MCF 10A (cell line): ENCODE data around the gene CSF1R. TPM values are rescaled to one million over a fixed set of nuclear protein-coding genes. Genes with fewer than 3 reads are reported as not detected.

Experiments used
- BruUV-seq: library from RNA; stranded (reverse); fragments of 400-500 nt; replicated peaks from 2 replicates; lab custom pipeline; 2021; lab: Mats Ljungman, UMichigan
- CTCF ChIA-PET: fragments of 300-600 bp; sonication (Branson Sonifier 250); formaldehyde crosslinking; extraction: SDS; loops from one replicate; lab custom pipeline; 2021; ENCODE audit warnings: antibody characterized with exemption, inconsistent platforms; lab: Yijun Ruan, JAX
- POLR2A ChIA-PET: fragments of 300-600, 350-650 bp; sonication (Branson Sonifier 250); formaldehyde crosslinking; extraction: SDS; loops from one replicate; lab custom pipeline; 2020; ENCODE audit warnings: antibody characterized with exemption, inconsistent platforms; lab: Yijun Ruan, JAX
- DNase-seq: peaks from one replicate; pipeline ENCODE4 v3.0.0-alpha.2; 2018; ENCODE audit not compliant: unreplicated experiment
- H3K27ac Mint-ChIP-seq: one replicate; pipeline ENCODE4 v1.8.0; 2022; ENCODE audit warnings: mild to moderate bottlenecking, low read depth, mixed read lengths; ENCODE audit not compliant: unreplicated experiment
- H3K27me3 Mint-ChIP-seq: one replicate; pipeline ENCODE4 v1.8.0; 2022; ENCODE audit warnings: mixed read lengths; ENCODE audit not compliant: insufficient read depth, unreplicated experiment
- H3K36me3 Mint-ChIP-seq: one replicate; pipeline ENCODE4 v1.8.0; 2022; ENCODE audit warnings: mild to moderate bottlenecking, moderate library complexity, mixed read lengths; ENCODE audit not compliant: insufficient read depth, unreplicated experiment
- H3K4me1 Mint-ChIP-seq: one replicate; pipeline ENCODE4 v1.8.0; 2022; ENCODE audit warnings: mixed read lengths; ENCODE audit not compliant: insufficient read depth, unreplicated experiment
- H3K4me3 Mint-ChIP-seq: one replicate; pipeline ENCODE4 v1.8.0; 2022; ENCODE audit warnings: mild to moderate bottlenecking, moderate library complexity, mixed read lengths; ENCODE audit not compliant: unreplicated experiment
- H3K9me3 Mint-ChIP-seq: one replicate; pipeline ENCODE4 v1.8.0; 2022; ENCODE audit warnings: mixed read lengths; ENCODE audit not compliant: unreplicated experiment
- CTCF ChIP-seq: fragments of 200-600 bp; IDR thresholded peaks from one replicate; pipeline ENCODE4 v1.8.0; 2022; ENCODE audit warnings: antibody characterized with exemption, mild to moderate bottlenecking; ENCODE audit not compliant: unreplicated experiment
- intact Hi-C: fragments of 100-400 bp; cut with micrococcal nuclease; formaldehyde crosslinking; loops from 2 replicates; pipeline ENCODE4 v1.14.1; 2022
- total RNA-seq: library from RNA; stranded (reverse); gene quantifications from 2 replicates; pipeline ENCODE4 v1.2.3, GENCODE V29; 2022

CSF1R gene
- total RNA-seq, 1 experiment from 2014 or later = 1.6 TPM

DNA sequence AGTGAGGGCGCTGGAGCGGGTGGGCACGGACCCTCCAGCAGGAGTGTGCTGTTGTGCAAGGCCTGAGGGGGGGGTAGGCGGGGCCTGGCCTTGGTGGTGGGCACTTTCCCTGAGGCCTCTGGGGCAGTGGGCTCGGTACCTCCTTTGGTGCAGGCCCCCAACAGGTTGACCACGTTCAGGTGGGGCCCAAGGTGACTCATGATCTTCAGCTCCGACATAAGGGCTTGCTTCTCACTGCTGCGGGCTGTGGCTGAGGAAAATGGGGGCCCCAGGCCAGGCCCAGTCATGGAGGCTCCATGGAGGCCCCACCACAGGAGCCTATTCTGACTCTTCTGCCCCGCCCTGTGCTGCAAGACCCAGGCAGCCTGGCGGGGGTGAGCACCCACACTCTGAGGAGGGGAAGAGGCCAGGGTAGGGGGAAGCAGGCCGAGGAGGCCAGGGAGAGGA is 37.8 kb upstream of the CSF1R start:
- Mint-ChIP-seq H3K4me3 (no peak overlapping the region), H3K27me3 (no peaks in the 10 kb centered on the region), H3K36me3 (no peaks in the 10 kb centered on the region), H3K27ac (no peak overlapping the region), H3K9me3 (no peaks in the 10 kb centered on the region), H3K4me1 (peaks cover 19% of the 10 kb centered on the region)
- POLR2A ChIA-PET = interaction anchor here (0.6 to 2.3 kb wide), 4 partner anchors 8 to 84 kb away, joined by 3 to 6 read pairs (median 4); no protein-coding TSS in a partner anchor
- no TSS peak for BruUV-seq
- TF ChIP-seq CTCF = no peak
- intact Hi-C loops = loop anchor here (5.0 kb wide), 1 partner anchor 287 kb away; no protein-coding TSS in a partner anchor
- CTCF ChIA-PET = interaction anchor here (0.6 to 2.0 kb wide), 7 partner anchors 11 to 312 kb away, joined by 3 to 8 read pairs (median 4); no protein-coding TSS in a partner anchor
- DNase-seq = no peak

GRCh38 chr5:150123542-150123941 is 37.2 kb upstream of the CSF1R start:
- Mint-ChIP-seq H3K4me3 (no peak overlapping the region), H3K27me3 (no peaks in the 10 kb centered on the region), H3K4me1 (peaks cover 14% of the 10 kb centered on the region), H3K36me3 (no peaks in the 10 kb centered on the region), H3K9me3 (no peaks in the 10 kb centered on the region), H3K27ac (no peak overlapping the region)
- BruUV-seq = no TSS peak
- DNase-seq = no peak
- intact Hi-C loops = loop anchor here (5.0 kb wide), 1 partner anchor 286 kb away; no protein-coding TSS in a partner anchor
- no peak for TF ChIP-seq CTCF
- POLR2A ChIA-PET = interaction anchor here (0.6 to 2.3 kb wide), 5 partner anchors 8 to 87 kb away, joined by 3 to 6 read pairs (median 3); no protein-coding TSS in a partner anchor
- CTCF ChIA-PET = interaction anchor here (0.6 to 2.0 kb wide), 9 partner anchors 12 to 319 kb away, joined by 3 to 6 read pairs (median 3); no protein-coding TSS in a partner anchor

GRCh38 chr5:150122536-150123481 is 36.5 kb upstream of the CSF1R start:
- no TSS peak for BruUV-seq
- TF ChIP-seq CTCF = no peak
- Mint-ChIP-seq H3K36me3 (no peaks in the 10 kb centered on the region), H3K27ac (no peak overlapping the region), H3K9me3 (no peaks in the 10 kb centered on the region), H3K4me1 (peaks cover 6% of the 10 kb centered on the region), H3K27me3 (no peaks in the 10 kb centered on the region), H3K4me3 (no peak overlapping the region)
- POLR2A ChIA-PET = interaction anchor here (1.0 to 2.3 kb wide), 5 partner anchors 10 to 86 kb away, joined by 3 to 6 read pairs (median 4); no protein-coding TSS in a partner anchor
- intact Hi-C loops = loop anchor here (1.0 to 5.0 kb wide), 3 partner anchors 87 to 286 kb away; no protein-coding TSS in a partner anchor
- DNase-seq = no peak
- CTCF ChIA-PET = interaction anchor here (0.7 to 2.0 kb wide), 19 partner anchors 8 to 487 kb away, joined by 3 to 6 read pairs (median 3); no protein-coding TSS in a partner anchor
